ENCODE data around the gene DGKI. TPM values are rescaled to one million over a fixed set of nuclear protein-coding genes. Genes with fewer than 3 reads are reported as not detected.

Gene DGKI
- total and polyA plus RNA-seq, 8 donors, result under 0.01 to 5.1 (median 0.20) TPM; not detected in 3

DNA sequence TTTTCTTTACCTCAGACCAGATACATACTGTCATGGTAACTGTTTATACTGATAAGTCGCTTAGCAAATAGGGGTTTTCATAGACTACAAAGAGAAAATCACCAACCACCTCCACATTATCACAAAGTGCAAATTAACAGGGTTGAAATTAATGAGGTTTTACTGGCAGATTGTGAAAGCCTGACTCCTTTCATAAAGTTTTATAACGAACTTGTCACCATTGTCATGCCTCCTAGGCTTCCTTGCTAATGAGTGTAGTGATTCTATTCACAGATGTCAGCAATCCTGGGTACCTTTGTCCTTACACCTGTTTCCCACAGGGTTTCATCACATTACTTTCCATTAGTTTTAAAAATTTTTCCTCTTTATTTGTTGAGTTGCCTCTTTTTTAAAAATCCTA is 361.0 kb downstream of the DGKI start:
- intact Hi-C loops (cut with DNase I; ENCODE audit: low total_unique reads), result no loop called here
- Histone ChIP-seq H3K27me3 (no peaks in the 10 kb centered on the region), H3K9me3 (no peaks in the 10 kb centered on the region), H3K4me3 (no peak overlapping the region), H3K4me1 (no peaks in the 10 kb centered on the region), H3K27ac (no peak overlapping the region), H3K36me3 (no peaks in the 10 kb centered on the region)
- DNase-seq, result no peak
- TF ChIP-seq POLR2A (IDR thresholded peaks at IDR 0.05) (no peak), POLR2AphosphoS5 (IDR thresholded peaks at IDR 0.05) (no peak), EP300 (IDR thresholded peaks at IDR 0.05) (no peak)
- TF ChIP-seq, protein P1, sequence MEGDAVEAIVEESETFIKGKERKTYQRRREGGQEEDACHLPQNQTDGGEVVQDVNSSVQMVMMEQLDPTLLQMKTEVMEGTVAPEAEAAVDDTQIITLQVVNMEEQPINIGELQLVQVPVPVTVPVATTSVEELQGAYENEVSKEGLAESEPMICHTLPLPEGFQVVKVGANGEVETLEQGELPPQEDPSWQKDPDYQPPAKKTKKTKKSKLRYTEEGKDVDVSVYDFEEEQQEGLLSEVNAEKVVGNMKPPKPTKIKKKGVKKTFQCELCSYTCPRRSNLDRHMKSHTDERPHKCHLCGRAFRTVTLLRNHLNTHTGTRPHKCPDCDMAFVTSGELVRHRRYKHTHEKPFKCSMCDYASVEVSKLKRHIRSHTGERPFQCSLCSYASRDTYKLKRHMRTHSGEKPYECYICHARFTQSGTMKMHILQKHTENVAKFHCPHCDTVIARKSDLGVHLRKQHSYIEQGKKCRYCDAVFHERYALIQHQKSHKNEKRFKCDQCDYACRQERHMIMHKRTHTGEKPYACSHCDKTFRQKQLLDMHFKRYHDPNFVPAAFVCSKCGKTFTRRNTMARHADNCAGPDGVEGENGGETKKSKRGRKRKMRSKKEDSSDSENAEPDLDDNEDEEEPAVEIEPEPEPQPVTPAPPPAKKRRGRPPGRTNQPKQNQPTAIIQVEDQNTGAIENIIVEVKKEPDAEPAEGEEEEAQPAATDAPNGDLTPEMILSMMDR (IDR thresholded peaks at IDR 0.05), result no peak
- WGBS, 5 donors, result 41 to 62% (median 53%) methylated on average over 2 of the region's 2 CpGs

DNA sequence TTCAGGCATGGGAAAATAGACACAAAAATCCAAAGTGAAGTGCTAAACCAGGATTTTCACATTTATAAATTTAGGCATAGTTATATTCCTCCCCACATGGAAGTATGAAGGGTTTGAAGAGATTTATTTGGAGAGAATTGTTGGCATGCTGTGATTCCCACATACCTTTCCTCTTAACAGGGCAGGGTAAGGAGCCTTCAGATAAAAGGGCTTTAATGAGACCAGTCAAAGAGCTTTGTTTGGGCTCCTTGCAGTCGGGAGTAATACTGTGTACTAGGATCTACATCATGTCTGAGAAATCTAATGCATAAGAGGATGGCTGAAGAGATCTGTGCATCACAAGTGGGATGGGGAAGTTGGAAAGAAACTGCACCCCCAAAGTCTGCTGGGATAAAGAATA is 362.4 kb downstream of the DGKI start:
- intact Hi-C loops (cut with DNase I; ENCODE audit: low total_unique reads), result no loop called here
- Histone ChIP-seq H3K9me3 (no peaks in the 10 kb centered on the region), H3K4me3 (no peak overlapping the region), H3K36me3 (no peaks in the 10 kb centered on the region), H3K27me3 (no peaks in the 10 kb centered on the region), H3K27ac (no peak overlapping the region), H3K4me1 (no peaks in the 10 kb centered on the region)
- DNase-seq, result no peak
- TF ChIP-seq POLR2A (IDR thresholded peaks at IDR 0.05) (no peak), POLR2AphosphoS5 (IDR thresholded peaks at IDR 0.05) (no peak), EP300 (IDR thresholded peaks at IDR 0.05) (no peak)
- TF ChIP-seq, protein P1 (IDR thresholded peaks at IDR 0.05), result no peak
- WGBS, 5 donors, result 32 to 49% (median 42%) methylated on average over 1 of the region's 1 CpG

DNA sequence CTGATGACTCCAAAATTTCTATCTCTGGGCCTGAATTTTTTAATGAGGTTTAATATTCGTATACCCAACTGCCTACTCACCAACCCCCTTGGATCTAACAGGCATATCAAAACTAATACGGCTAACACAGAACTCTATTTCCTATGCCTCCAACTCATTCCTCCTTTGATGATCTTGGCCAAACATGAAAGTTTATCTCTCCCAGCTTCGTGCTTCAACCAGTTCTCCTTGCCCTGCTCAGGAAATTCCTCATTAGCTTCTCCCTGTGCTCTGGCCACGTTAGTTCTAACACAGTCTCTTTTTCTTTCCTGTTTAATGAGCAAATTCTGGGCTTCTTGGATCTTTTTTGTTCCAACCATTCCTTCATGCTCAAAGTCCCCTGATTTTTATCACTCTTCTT is 364.3 kb downstream of the DGKI start:
- no peaks in the 10 kb centered on the region for H3K4me1 ChIP-seq
- DNase-seq, result no peak
- H3K27ac ChIP-seq, result no peak overlapping the region
- intact Hi-C loops (cut with DNase I; ENCODE audit: low total_unique reads), result no loop called here
- no peaks in the 10 kb centered on the region for H3K27me3 ChIP-seq
- 62 to 70% (median 65%) methylated on average over 4 of the region's 4 CpGs for WGBS, 5 donors
- no peak for TF ChIP-seq EP300 (IDR thresholded peaks at IDR 0.05)
- TF ChIP-seq POLR2A (IDR thresholded peaks at IDR 0.05), result no peak
- TF ChIP-seq, protein P1 (IDR thresholded peaks at IDR 0.05), result no peak
- no peak for TF ChIP-seq POLR2AphosphoS5 (IDR thresholded peaks at IDR 0.05)
- no peaks in the 10 kb centered on the region for H3K36me3 ChIP-seq
- no peaks in the 10 kb centered on the region for H3K9me3 ChIP-seq
- H3K4me3 ChIP-seq, result no peak overlapping the region

DNA sequence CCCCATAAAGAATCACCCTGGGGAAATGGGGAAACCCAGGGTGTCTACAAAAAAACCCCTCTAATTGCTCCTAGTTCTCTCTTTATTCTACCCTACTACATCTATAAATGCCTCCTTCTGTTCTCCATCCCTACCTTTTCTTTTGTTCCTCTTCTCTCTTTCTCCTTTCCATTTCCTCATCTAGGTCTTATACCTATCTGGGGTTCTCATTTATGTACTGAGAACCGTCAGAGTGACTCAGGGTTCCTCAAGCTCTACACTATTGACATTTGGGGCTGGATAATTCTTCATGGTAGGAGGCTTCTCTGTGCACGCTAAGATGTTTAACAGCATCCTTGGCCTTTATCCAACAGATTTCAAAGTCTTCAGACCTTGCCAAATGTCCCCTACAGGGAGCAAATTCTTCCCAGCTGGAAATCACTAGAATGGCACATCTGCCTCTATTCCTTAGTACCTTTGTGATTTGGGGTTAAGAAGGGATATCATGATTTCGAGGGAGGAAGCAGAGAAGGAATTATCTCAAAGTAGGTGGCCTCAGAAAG is 365.9 kb downstream of the DGKI start:
- TF ChIP-seq EP300 (IDR thresholded peaks at IDR 0.05) (no peak), POLR2A (IDR thresholded peaks at IDR 0.05) (no peak), POLR2AphosphoS5 (IDR thresholded peaks at IDR 0.05) (no peak)
- TF ChIP-seq, protein P1 (IDR thresholded peaks at IDR 0.05), result no peak
- no peak for DNase-seq
- 49 to 58% (median 54%) methylated on average over 3 of the region's 3 CpGs for WGBS, 5 donors

More for the DNA sequence above, 365.9 kb downstream of the DGKI start:
- no peak overlapping the region for H3K27ac ChIP-seq
- no peaks in the 10 kb centered on the region for H3K9me3 ChIP-seq
- intact Hi-C loops (cut with DNase I; ENCODE audit: low total_unique reads), result no loop called here
- no peaks in the 10 kb centered on the region for H3K4me1 ChIP-seq
- no peaks in the 10 kb centered on the region for H3K27me3 ChIP-seq
- H3K36me3 ChIP-seq, result no peaks in the 10 kb centered on the region
- no peak overlapping the region for H3K4me3 ChIP-seq

All from stomach (tissue), 9 donors.